ENCODE results near the gene IL6R. TPM values are rescaled to one million over a fixed set of nuclear protein-coding genes. Genes with fewer than 3 reads are reported as not detected.

The IL6R gene
- total RNA-seq, 2 experiments from 2014 or later: 4.6 to 6.3 TPM

- Mint-ChIP-seq H3K36me3 (no peaks in the 10 kb centered on the region), H3K27ac (no peak overlapping the region), H3K9me3 (no peaks in the 10 kb centered on the region), H3K27me3 (peaks cover 5% of the 10 kb centered on the region), H3K4me1 (peaks cover 19% of the 10 kb centered on the region), H3K4me3 (no peak overlapping the region)
- DNase-seq (no peak), ATAC-seq (ENCODE audit: low read depth) (no peak)
- POLR2A ChIA-PET: no interaction called here
These were observed 53.9 kb downstream of the IL6R start for GRCh38 chr1:154459080-154459479.

- H3K27me3 Mint-ChIP-seq: peaks cover 4% of the 10 kb centered on the region
- no peak overlapping the region for H3K4me3 Mint-ChIP-seq
- no peaks in the 10 kb centered on the region for H3K36me3 Mint-ChIP-seq
- ATAC-seq (ENCODE audit: low read depth): no peak
- POLR2A ChIA-PET: no interaction called here
- DNase-seq: no peak
- H3K9me3 Mint-ChIP-seq: no peaks in the 10 kb centered on the region
- H3K4me1 Mint-ChIP-seq: peaks cover 18% of the 10 kb centered on the region
- H3K27ac Mint-ChIP-seq: no peak overlapping the region
These were observed 55.6 kb downstream of the IL6R start for GRCh38 chr1:154460695-154461260.

- H3K9me3 Mint-ChIP-seq: no peaks in the 10 kb centered on the region
- peak overlapping the region; percentile 63 for H3K4me3 Mint-ChIP-seq
- H3K27me3 Mint-ChIP-seq: peaks cover 4% of the 10 kb centered on the region
- H3K4me1 Mint-ChIP-seq: peaks cover 21% of the 10 kb centered on the region
- DNase-seq (peak; percentile 44), ATAC-seq (ENCODE audit: low read depth) (peak; percentile 94)
- H3K36me3 Mint-ChIP-seq: no peaks in the 10 kb centered on the region
- peak overlapping the region; percentile 50 for H3K27ac Mint-ChIP-seq
- POLR2A ChIA-PET: interaction anchor here (0.7 kb wide), 1 partner anchor 24 kb away, joined by 3 read pairs; no protein-coding TSS in a partner anchor
These were observed 58.4 kb downstream of the IL6R start for GRCh38 chr1:154463512-154463990.

- ATAC-seq (ENCODE audit: low read depth) (no peak), DNase-seq (no peak)
- Mint-ChIP-seq H3K27me3 (peaks cover 4% of the 10 kb centered on the region), H3K9me3 (no peaks in the 10 kb centered on the region), H3K27ac (no peak overlapping the region), H3K4me3 (no peak overlapping the region), H3K36me3 (no peaks in the 10 kb centered on the region), H3K4me1 (peaks cover 19% of the 10 kb centered on the region)
- POLR2A ChIA-PET: no interaction called here
These were observed 60.6 kb downstream of the IL6R start for GRCh38 chr1:154465621-154466195.

GRCh38 chr1:154466206-154466605 is 61.1 kb downstream of the IL6R start:
- H3K4me3 Mint-ChIP-seq: no peak overlapping the region
- no peaks in the 10 kb centered on the region for H3K36me3 Mint-ChIP-seq
- peaks cover 17% of the 10 kb centered on the region for H3K4me1 Mint-ChIP-seq
- ATAC-seq (ENCODE audit: low read depth) (no peak), DNase-seq (no peak)
- no peak overlapping the region for H3K27ac Mint-ChIP-seq
- peaks cover 7% of the 10 kb centered on the region for H3K27me3 Mint-ChIP-seq
- H3K9me3 Mint-ChIP-seq: no peaks in the 10 kb centered on the region
- POLR2A ChIA-PET: no interaction called here

GRCh38 chr1:154466921-154467417 is 61.8 kb downstream of the IL6R start:
- DNase-seq: no peak
- H3K27me3 Mint-ChIP-seq: peaks cover 8% of the 10 kb centered on the region
- POLR2A ChIA-PET: no interaction called here
- H3K4me3 Mint-ChIP-seq: no peak overlapping the region
- H3K9me3 Mint-ChIP-seq: no peaks in the 10 kb centered on the region
- H3K27ac Mint-ChIP-seq: no peak overlapping the region
- peaks cover 17% of the 10 kb centered on the region for H3K4me1 Mint-ChIP-seq
- no peaks in the 10 kb centered on the region for H3K36me3 Mint-ChIP-seq
- no peak for ATAC-seq (ENCODE audit: low read depth)

- Mint-ChIP-seq H3K27me3 (peaks cover 8% of the 10 kb centered on the region), H3K9me3 (no peaks in the 10 kb centered on the region), H3K27ac (no peak overlapping the region), H3K4me3 (no peak overlapping the region), H3K36me3 (no peaks in the 10 kb centered on the region), H3K4me1 (peaks cover 15% of the 10 kb centered on the region)
- POLR2A ChIA-PET: no interaction called here
- ATAC-seq (ENCODE audit: low read depth) (no peak), DNase-seq (no peak)
These were observed 62.4 kb downstream of the IL6R start for GRCh38 chr1:154467434-154468102.

GRCh38 chr1:154468535-154469250 is 63.5 kb downstream of the IL6R start:
- no peak overlapping the region for H3K4me3 Mint-ChIP-seq
- H3K27ac Mint-ChIP-seq: no peak overlapping the region
- no peaks in the 10 kb centered on the region for H3K36me3 Mint-ChIP-seq
- H3K9me3 Mint-ChIP-seq: no peaks in the 10 kb centered on the region
- no peak for DNase-seq
- peaks cover 9% of the 10 kb centered on the region for H3K4me1 Mint-ChIP-seq
- POLR2A ChIA-PET: no interaction called here
- ATAC-seq (ENCODE audit: low read depth): no peak
- H3K27me3 Mint-ChIP-seq: peaks cover 8% of the 10 kb centered on the region

- ATAC-seq (ENCODE audit: low read depth) (no peak), DNase-seq (no peak)
- peaks cover 7% of the 10 kb centered on the region for H3K27me3 Mint-ChIP-seq
- H3K4me3 Mint-ChIP-seq: no peak overlapping the region
- H3K9me3 Mint-ChIP-seq: no peaks in the 10 kb centered on the region
- H3K36me3 Mint-ChIP-seq: no peaks in the 10 kb centered on the region
- POLR2A ChIA-PET: interaction anchor here (0.6 kb wide), 1 partner anchor 80 kb away, joined by 4 read pairs; no protein-coding TSS in a partner anchor
- peaks cover 5% of the 10 kb centered on the region for H3K4me1 Mint-ChIP-seq
- H3K27ac Mint-ChIP-seq: no peak overlapping the region
These were observed 64.9 kb downstream of the IL6R start for GRCh38 chr1:154469844-154470560.

- H3K27me3 Mint-ChIP-seq: peaks cover 4% of the 10 kb centered on the region
- ATAC-seq (ENCODE audit: low read depth) (no peak), DNase-seq (no peak)
- H3K4me1 Mint-ChIP-seq: no peaks in the 10 kb centered on the region
- H3K27ac Mint-ChIP-seq: no peak overlapping the region
- H3K36me3 Mint-ChIP-seq: no peaks in the 10 kb centered on the region
- no peak overlapping the region for H3K4me3 Mint-ChIP-seq
- POLR2A ChIA-PET: no interaction called here
- no peaks in the 10 kb centered on the region for H3K9me3 Mint-ChIP-seq
These were observed 66.2 kb downstream of the IL6R start for GRCh38 chr1:154471304-154471703.

- H3K36me3 Mint-ChIP-seq: no peaks in the 10 kb centered on the region
These were observed 69.7 kb downstream of the IL6R start for GRCh38 chr1:154474802-154475201.

GRCh38 chr1:154476791-154477190 is 71.6 kb downstream of the IL6R start:
- Mint-ChIP-seq H3K4me1 (peaks cover 3% of the 10 kb centered on the region), H3K4me3 (no peak overlapping the region), H3K9me3 (no peaks in the 10 kb centered on the region), H3K36me3 (no peaks in the 10 kb centered on the region), H3K27me3 (peaks cover 3% of the 10 kb centered on the region), H3K27ac (no peak overlapping the region)
- DNase-seq (no peak), ATAC-seq (ENCODE audit: low read depth) (no peak)
- POLR2A ChIA-PET: no interaction called here

More at GRCh38 chr1:154474802-154475201, 69.7 kb downstream of the IL6R start:
- Mint-ChIP-seq H3K27me3 (peaks cover 5% of the 10 kb centered on the region), H3K4me1 (peaks cover 1% of the 10 kb centered on the region), H3K27ac (no peak overlapping the region), H3K4me3 (no peak overlapping the region), H3K9me3 (no peaks in the 10 kb centered on the region)
- DNase-seq (no peak), ATAC-seq (ENCODE audit: low read depth) (no peak)
- POLR2A ChIA-PET: interaction anchor here (0.5 kb wide), 1 partner anchor 214 kb away, joined by 4 read pairs; no protein-coding TSS in a partner anchor

GRCh38 chr1:154478013-154478412 is 72.9 kb downstream of the IL6R start:
- POLR2A ChIA-PET: no interaction called here
- H3K9me3 Mint-ChIP-seq: no peaks in the 10 kb centered on the region
- ATAC-seq (ENCODE audit: low read depth) (no peak), DNase-seq (no peak)
- H3K4me3 Mint-ChIP-seq: no peak overlapping the region
- no peaks in the 10 kb centered on the region for H3K36me3 Mint-ChIP-seq
- peaks cover 3% of the 10 kb centered on the region for H3K27me3 Mint-ChIP-seq
- no peak overlapping the region for H3K27ac Mint-ChIP-seq
- H3K4me1 Mint-ChIP-seq: peaks cover 3% of the 10 kb centered on the region

All from activated naive CD8-positive, alpha-beta T cell treated with anti-CD3 and anti-CD28 coated beads, Interleukin-2, amount 10 ng/mL, durations not matched to agents 7 days and 5 days (primary cell).